Endodermal cell (in vitro differentiated cells): ENCODE data around the gene MAN1B1. TPM values are rescaled to one million over a fixed set of nuclear protein-coding genes. Genes with fewer than 3 reads are reported as not detected.

Experiments
- DNase-seq: peaks from one replicate; pipeline ENCODE4 v3.0.0-alpha.2; 2017
- H3K27ac ChIP-seq: 2 replicates; pipeline ENCODE4 v1.5.1; 2013; ENCODE audit warnings: mild to moderate bottlenecking, low read depth, low read length, moderate library complexity
- H3K27me3 ChIP-seq: 2 replicates; pipeline ENCODE4 v1.6.1; 2013; ENCODE audit warnings: mild to moderate bottlenecking, low read length, moderate library complexity; ENCODE audit not compliant: insufficient read depth, control insufficient read depth, poor library complexity, severe bottlenecking
- H3K36me3 ChIP-seq: 2 replicates; pipeline ENCODE4 v1.7.0; 2013; ENCODE audit warnings: mild to moderate bottlenecking, low read length, moderate library complexity; ENCODE audit not compliant: control insufficient read depth, insufficient read depth
- H3K4me1 ChIP-seq: one replicate; pipeline ENCODE4 v1.7.0; 2013; ENCODE audit warnings: low read length; ENCODE audit not compliant: control insufficient read depth, insufficient read depth
- H3K4me3 ChIP-seq: 2 replicates; pipeline ENCODE4 v1.5.1; 2013; ENCODE audit warnings: mild to moderate bottlenecking, low read length, moderate library complexity
- H3K9ac ChIP-seq: 2 replicates; pipeline ENCODE4 v1.6.1; 2013; ENCODE audit warnings: mild to moderate bottlenecking, low read length, moderate library complexity; ENCODE audit not compliant: poor library complexity, severe bottlenecking; ENCODE audit errors: extremely low read depth
- H3K9me3 ChIP-seq: 2 replicates; pipeline ENCODE4 v1.6.1; 2013; ENCODE audit warnings: mild to moderate bottlenecking, low read length, moderate library complexity; ENCODE audit not compliant: control insufficient read depth
- H3K27ac Mint-ChIP-seq: 2 replicates; pipeline ENCODE4 v1.8.0; 2020; ENCODE audit warnings: mixed read lengths
- H3K27me3 Mint-ChIP-seq: 2 replicates; pipeline ENCODE4 v1.8.0; 2021; ENCODE audit warnings: mild to moderate bottlenecking, mixed read lengths; ENCODE audit not compliant: insufficient read depth
- H3K36me3 Mint-ChIP-seq: 2 replicates; pipeline ENCODE4 v1.8.0; 2020; ENCODE audit warnings: low read depth, mixed read lengths
- H3K4me1 Mint-ChIP-seq: 2 replicates; pipeline ENCODE4 v1.8.0; 2020; ENCODE audit warnings: mixed read lengths
- H3K4me3 Mint-ChIP-seq: 2 replicates; pipeline ENCODE4 v1.8.0; 2020; ENCODE audit warnings: mild to moderate bottlenecking, moderate library complexity, mixed read lengths
- H3K9me3 Mint-ChIP-seq: 2 replicates; pipeline ENCODE4 v1.8.0; 2020; ENCODE audit warnings: mild to moderate bottlenecking, mixed read lengths
- WGBS, 2 experiments: methylation state at CpG; one replicate each; pipeline versions ENCODE4 v1.1.5 to v1.1.7; 2013; ENCODE audit warnings: missing lambda C conversion rate in 2 of 2, mixed read lengths in 1 of 2; ENCODE audit not compliant: insufficient coverage in 1 of 2, insufficient read length in 1 of 2; 5-methylcytosine and 5-hydroxymethylcytosine counted together
- total RNA-seq, 2 donors: library from RNA; stranded (reverse); fragmentation: NEBNext Ultra II Directional in 1 of 2; extraction: Animal tissue kit (Norgen Biotek cat#: 25700) in 1 of 2; gene quantifications; 2 replicates in 1 of 2; 3 replicates in 1 of 2; pipeline ENCODE4 v1.2.1, GENCODE V29; 2021
- TF ChIP-seq, protein P1 (sequence below): fragments of 200-600 bp; sonication (generic); conservative IDR thresholded peaks from 2 replicates; pipeline ENCODE4 v1.5.0; 2021; ENCODE audit warnings: antibody characterized with exemption, mild to moderate bottlenecking

MAN1B1 gene
- total RNA-seq, 2 donors from 2014 or later = 62.1 to 63.5 TPM

- Histone ChIP-seq H3K4me1 (no peaks in the 10 kb centered on the region), H3K4me3 (no peak overlapping the region), H3K9me3 (no peaks in the 10 kb centered on the region), H3K27me3 (peaks cover 83% of the 10 kb centered on the region), H3K27ac (no peak overlapping the region), H3K36me3 (no peaks in the 10 kb centered on the region), H3K9ac (no peak overlapping the region)
- no peaks in the 10 kb centered on the region for H3K9me3 Mint-ChIP-seq
- no peak overlapping the region for H3K27ac Mint-ChIP-seq
- no peaks in the 10 kb centered on the region for H3K36me3 Mint-ChIP-seq
- TF ChIP-seq, protein P1, sequence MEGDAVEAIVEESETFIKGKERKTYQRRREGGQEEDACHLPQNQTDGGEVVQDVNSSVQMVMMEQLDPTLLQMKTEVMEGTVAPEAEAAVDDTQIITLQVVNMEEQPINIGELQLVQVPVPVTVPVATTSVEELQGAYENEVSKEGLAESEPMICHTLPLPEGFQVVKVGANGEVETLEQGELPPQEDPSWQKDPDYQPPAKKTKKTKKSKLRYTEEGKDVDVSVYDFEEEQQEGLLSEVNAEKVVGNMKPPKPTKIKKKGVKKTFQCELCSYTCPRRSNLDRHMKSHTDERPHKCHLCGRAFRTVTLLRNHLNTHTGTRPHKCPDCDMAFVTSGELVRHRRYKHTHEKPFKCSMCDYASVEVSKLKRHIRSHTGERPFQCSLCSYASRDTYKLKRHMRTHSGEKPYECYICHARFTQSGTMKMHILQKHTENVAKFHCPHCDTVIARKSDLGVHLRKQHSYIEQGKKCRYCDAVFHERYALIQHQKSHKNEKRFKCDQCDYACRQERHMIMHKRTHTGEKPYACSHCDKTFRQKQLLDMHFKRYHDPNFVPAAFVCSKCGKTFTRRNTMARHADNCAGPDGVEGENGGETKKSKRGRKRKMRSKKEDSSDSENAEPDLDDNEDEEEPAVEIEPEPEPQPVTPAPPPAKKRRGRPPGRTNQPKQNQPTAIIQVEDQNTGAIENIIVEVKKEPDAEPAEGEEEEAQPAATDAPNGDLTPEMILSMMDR = no peak
- peak; percentile 60 for DNase-seq
- H3K4me1 Mint-ChIP-seq = no peaks in the 10 kb centered on the region
- WGBS, 2 experiments = 44 to 53% methylated on average over 22 to 27 of the region's 27 CpGs
- no peak overlapping the region for H3K4me3 Mint-ChIP-seq
- H3K27me3 Mint-ChIP-seq = peaks cover 78% of the 10 kb centered on the region
These were observed 49.6 kb downstream of the MAN1B1 start for GRCh38 chr9:137136261-137136880.

GRCh38 chr9:137136881-137137607 is 50.3 kb downstream of the MAN1B1 start:
- TF ChIP-seq, protein P1 = no peak
- no peak overlapping the region for H3K27ac Mint-ChIP-seq
- H3K4me1 Mint-ChIP-seq = no peaks in the 10 kb centered on the region
- peak; percentile 31 for DNase-seq
- WGBS, 2 experiments = 80% methylated on average over 15 to 23 of the region's 23 CpGs
- H3K36me3 Mint-ChIP-seq = no peaks in the 10 kb centered on the region
- Histone ChIP-seq H3K9me3 (no peaks in the 10 kb centered on the region), H3K9ac (no peak overlapping the region), H3K4me3 (no peak overlapping the region), H3K4me1 (no peaks in the 10 kb centered on the region), H3K27me3 (peaks cover 90% of the 10 kb centered on the region), H3K36me3 (no peaks in the 10 kb centered on the region), H3K27ac (no peak overlapping the region)
- no peak overlapping the region for H3K4me3 Mint-ChIP-seq
- no peaks in the 10 kb centered on the region for H3K9me3 Mint-ChIP-seq
- peaks cover 83% of the 10 kb centered on the region for H3K27me3 Mint-ChIP-seq

- Mint-ChIP-seq H3K9me3 (no peaks in the 10 kb centered on the region), H3K4me1 (no peaks in the 10 kb centered on the region), H3K27me3 (peaks cover 87% of the 10 kb centered on the region), H3K4me3 (no peak overlapping the region), H3K27ac (no peak overlapping the region), H3K36me3 (no peaks in the 10 kb centered on the region)
- H3K27ac ChIP-seq = no peak overlapping the region
- no peaks in the 10 kb centered on the region for H3K36me3 ChIP-seq
- TF ChIP-seq, protein P1 = peak; percentile 18
- peaks cover 95% of the 10 kb centered on the region for H3K27me3 ChIP-seq
- H3K4me3 ChIP-seq = no peak overlapping the region
- no peak overlapping the region for H3K9ac ChIP-seq
- DNase-seq = peak; percentile 75
- 15 to 20% methylated on average over 13 to 25 of the region's 25 CpGs for WGBS, 2 experiments
- H3K4me1 ChIP-seq = no peaks in the 10 kb centered on the region
- no peaks in the 10 kb centered on the region for H3K9me3 ChIP-seq
These were observed 51.4 kb downstream of the MAN1B1 start for GRCh38 chr9:137138058-137138721.
